ENCODE results near the gene TSC2.

Gene TSC2

DNA sequence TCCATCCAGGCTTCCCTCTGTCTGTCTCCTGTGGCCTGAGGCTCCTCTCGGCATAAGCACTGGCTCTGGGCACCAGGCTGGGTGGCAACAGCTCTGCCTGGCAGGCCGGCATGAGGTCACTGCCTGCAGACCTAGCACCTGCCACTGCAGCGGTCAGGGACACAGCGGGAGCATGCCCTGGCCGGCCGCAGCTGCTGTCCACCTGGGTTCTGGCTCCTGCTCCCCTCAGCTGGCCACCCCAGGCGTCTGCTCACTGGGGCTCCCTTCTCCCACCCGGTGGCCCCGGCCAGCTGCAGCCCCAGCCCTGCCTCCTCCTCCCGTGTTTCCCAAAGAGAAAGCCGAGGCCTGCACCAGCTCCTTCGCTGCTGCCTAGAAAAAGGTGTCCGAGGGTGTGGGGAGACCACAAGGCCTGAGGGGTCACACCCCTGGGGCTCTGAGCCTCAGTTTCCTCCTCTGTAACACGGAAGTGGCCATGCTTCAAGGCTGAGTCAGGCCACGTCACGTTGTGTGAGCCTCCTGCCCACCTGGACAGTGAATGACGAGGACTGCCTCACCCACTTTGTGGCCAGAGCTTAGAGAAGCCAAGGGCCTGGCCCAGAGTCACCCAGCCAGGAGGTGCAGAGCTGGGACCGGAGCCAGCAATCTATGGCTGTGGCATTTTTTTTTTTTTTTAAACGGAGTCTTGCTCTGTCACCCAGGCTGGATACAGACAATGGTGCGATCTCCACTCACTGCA is 6.8 kb upstream of the TSC2 start:
- intact Hi-C loops (cut with DNase I): no loop called here

DNA sequence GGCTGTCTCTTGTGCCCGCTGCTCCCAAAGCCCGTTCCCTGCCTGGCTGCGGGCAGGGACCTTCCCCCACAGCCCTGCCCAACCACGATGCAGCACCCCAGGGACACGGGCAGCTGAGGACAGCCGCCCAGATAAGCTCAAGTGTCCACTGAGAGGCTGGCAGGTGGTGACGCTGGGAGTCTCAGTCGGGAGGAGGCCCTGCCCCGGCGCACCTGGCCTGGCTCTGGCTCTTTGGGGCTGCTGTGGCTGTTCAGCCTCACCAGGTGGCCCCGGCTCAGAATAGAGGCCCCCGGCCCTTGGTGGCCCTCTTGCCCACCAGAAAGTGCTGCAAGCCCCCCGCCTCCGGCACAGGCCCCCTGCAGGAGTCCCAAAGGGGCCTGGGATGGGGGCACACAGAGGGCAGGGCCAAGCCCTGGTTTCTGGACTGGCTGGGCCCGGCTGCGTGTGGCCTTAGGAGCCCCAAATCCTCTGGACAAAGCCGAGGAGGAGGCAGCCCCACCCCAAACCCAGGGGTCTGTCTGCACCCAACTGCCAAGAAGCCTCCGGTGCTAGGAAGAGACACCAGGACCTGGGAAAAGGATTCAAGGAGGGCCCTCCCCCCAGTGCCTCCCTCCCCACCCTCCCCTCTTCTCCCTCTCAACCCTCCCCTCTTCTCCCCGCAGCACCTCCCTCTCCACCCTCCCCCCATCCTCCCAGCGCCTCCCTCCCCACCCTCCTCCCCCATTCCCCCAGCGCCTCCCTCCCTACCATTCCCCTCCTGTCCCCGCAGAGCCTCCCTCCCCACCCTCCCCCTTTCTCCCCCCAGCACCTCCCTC is 5.4 kb upstream of the TSC2 start:
- intact Hi-C loops (cut with DNase I): no loop called here
- DNase-seq: no peak

More for the DNA sequence above, 6.8 kb upstream of the TSC2 start:
- DNase-seq: peak in 2 of 10 donors; percentile 68 to 84

GRCh38 chr16:2042986-2043666 is 4.7 kb upstream of the TSC2 start:
- DNase-seq: no peak
- intact Hi-C loops (cut with DNase I): no loop called here

DNA sequence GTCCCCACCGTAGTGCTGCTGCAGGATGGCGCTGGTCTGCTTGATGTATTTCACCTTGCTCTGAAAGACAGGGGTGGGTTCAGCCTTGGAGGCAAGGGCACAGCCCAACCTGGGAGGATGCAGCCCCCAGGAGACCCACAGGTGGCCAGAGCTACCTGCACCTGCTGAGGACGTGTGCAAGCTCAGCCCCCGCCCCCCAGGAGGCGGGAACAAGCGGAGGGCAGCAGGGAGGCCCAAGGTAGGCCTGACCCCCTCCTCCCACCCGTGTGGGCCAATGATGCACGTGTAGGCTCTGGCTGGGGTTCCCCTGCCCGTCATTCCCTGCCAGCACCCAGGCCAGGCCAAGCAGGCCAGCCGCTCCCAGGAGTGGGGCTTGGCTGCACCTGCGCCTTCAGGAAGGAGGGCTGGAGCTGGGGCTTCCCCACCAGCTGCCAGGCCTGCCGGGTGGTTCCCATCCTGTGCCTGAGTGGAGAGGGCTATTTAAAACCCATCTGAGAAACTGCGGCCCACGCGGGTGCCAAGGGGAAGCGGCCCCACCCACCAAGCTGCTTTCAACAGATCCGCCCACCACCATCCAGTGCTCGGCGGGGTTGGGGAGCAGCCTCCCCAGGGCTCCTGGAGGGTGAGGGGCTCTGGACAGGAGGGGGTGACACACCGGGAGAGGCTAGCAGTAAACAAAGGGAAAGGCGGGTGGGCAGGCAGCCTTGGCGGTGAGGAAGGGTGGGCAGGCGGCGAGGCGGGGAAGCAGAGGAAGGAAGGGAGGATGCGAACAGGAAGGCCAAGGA is 3.9 kb upstream of the TSC2 start:
- DNase-seq: peak in 8 of 10 donors; percentile 46 to 95 (median 76)

DNA sequence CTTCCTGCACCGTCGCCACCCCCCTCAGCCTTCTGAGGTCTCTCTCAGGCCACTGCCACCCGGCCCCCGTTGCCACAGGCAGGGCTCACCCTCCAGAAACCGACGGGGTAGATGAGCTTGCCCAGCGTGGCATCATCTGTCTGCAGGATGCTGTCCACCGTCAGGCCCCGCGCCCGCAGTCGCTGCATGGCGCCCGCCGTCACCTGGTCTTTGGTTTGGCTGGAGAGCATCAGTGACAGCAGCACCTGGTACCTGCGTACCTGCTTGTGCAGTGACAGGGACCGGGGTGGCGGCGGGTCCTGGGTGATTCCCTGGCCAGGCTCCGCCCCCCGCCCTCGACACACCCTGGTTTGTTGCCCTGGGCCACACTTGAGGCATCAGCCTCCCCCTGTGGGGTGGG is 3.2 kb upstream of the TSC2 start:
- DNase-seq: no peak
- intact Hi-C loops (cut with DNase I): no loop called here

More for the DNA sequence above, 3.9 kb upstream of the TSC2 start:
- intact Hi-C loops (cut with DNase I): no loop called here

- no peak for DNase-seq
- intact Hi-C loops (cut with DNase I): no loop called here
These were observed 1.6 kb upstream of the TSC2 start for GRCh38 chr16:2045965-2046892.

DNA sequence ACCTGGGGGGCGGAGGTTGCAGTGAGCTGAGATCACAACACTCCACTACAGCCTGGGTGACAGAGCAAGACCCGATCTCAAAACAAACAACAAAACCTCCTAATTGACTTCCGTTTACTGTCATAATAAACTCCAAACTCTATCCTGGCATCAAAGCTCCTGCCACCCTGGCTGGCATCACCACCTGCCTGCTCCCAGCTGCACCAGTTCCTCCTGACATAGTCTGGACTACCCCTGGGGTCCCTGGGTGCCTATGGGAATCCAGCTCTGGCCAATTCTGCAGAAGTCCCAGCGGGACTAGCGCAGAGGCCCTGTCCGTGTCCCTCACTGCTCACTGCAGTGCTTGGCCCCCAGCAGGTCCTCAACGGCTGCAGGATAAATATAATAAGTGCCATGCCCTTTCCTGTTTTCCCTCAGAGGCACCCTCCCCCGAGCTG is 874 bp upstream of the TSC2 start:
- intact Hi-C loops (cut with DNase I): no loop called here
- DNase-seq: no peak

GRCh38 chr16:2048116-2048543 is 345 bp downstream of the TSC2 start:
- intact Hi-C loops (cut with DNase I): no loop called here
- DNase-seq: peak in 1 of 10 donors; percentile 89

DNA sequence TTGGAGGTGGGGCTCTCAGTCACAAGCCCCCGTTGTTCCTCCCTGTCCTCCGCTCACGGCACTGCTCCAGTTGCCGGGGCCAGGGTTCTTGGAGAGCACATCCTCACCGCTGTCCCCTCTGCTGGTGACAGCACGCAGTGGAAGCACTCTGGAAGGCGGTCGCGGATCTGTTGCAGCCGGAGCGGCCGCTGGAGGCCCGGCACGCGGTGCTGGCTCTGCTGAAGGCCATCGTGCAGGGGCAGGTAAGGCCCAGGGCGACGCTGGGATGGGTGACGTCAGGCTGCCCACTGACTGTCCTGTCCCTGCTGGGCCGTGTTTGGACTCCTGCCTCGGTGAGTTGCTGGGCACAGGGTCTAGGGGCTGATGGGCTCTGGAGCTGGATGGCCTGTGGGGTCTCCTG is 5.4 kb downstream of the TSC2 start:
- intact Hi-C loops (cut with DNase I): no loop called here
- no peak for DNase-seq

GRCh38 chr16:2053897-2054296 is 6.1 kb downstream of the TSC2 start:
- DNase-seq: no peak
- intact Hi-C loops (cut with DNase I): no loop called here

DNA sequence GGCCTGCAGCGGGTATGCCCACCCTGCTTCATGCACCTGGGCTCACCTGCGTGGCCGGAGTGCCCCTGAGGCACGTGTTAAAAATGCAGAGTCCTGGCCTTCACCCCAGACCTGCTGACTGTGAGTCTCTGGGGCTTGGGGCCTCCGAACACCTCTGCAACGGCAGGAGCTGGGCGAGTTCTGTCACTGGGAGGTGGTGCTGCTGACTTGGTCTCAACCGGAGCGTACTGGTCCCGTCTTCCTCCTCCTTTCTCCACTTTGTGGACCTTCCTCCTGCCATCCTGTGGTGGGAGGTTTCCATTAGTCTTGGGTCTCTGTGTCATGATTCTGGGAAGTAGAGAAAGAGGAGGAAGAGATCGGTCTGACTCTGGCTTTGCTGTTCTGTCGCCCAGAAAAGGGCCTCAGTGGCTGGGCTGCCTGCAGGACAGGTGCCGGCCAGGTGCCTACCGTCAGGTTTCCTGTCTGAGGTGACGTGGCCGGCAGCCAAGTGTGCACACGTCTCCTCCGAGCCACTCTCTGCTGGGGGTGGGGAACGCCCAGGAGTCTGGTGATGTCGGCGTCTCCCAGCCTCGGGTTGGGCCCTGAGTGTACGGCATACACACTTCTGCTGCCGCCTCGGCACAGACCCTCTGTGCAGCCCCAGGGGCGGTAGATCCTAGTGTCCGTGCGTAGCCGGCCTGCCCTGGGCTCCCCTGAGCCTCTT is 6.9 kb downstream of the TSC2 start:
- no peak for DNase-seq

GRCh38 chr16:2056077-2056476 is 8.3 kb downstream of the TSC2 start:
- peak in 2 of 10 donors; percentile 25 to 54 for DNase-seq
- intact Hi-C loops (cut with DNase I): loop anchor here (1.0 kb wide), 1 partner anchor 33 kb away; no protein-coding TSS in a partner anchor

More for the DNA sequence above, 6.9 kb downstream of the TSC2 start:
- intact Hi-C loops (cut with DNase I): no loop called here

DNA sequence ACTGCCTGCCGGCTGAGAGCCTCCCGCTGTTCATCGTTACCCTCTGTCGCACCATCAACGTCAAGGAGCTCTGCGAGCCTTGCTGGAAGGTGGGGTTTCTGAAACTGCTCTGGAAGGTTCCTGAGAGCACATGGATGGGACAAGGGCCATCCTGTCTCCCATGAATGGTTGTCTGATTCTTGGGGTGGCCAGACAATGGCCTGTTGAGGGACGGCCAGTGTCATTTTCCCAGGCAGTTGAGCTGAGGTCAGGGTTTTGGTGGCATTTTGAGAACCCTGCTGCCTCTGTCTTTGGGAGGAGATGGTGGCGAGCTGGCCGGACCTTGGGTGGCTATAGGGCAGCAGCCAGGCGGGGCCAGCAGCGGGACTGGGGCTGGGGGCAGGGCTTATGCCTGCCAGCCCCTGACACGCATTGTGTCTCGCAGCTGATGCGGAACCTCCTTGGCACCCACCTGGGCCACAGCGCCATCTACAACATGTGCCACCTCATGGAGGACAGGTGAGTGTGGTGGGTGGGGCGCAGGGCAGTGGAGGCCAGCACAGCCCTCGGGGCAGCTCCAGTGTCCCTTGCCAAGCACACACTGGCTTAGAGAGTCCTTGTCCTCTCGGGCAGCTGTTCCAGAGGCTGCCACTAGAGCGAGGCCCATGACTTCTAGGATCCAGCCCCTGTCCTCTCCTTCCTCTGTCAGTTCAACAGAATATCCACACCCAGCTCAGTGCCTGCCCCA is 9.1 kb downstream of the TSC2 start:
- intact Hi-C loops (cut with DNase I): loop anchor here (1.0 kb wide), 1 partner anchor 34 kb away; no protein-coding TSS in a partner anchor
- peak in 3 of 10 donors; percentile 14 to 62 (median 42) for DNase-seq

GRCh38 chr16:2057438-2057837 is 9.7 kb downstream of the TSC2 start:
- no peak for DNase-seq
- intact Hi-C loops (cut with DNase I): no loop called here

GRCh38 chr16:2058420-2058819 is 10.6 kb downstream of the TSC2 start:
- intact Hi-C loops (cut with DNase I): no loop called here

GRCh38 chr16:2058872-2059271 is 11.1 kb downstream of the TSC2 start:
- no peak for DNase-seq
- intact Hi-C loops (cut with DNase I): no loop called here

More at GRCh38 chr16:2058420-2058819, 10.6 kb downstream of the TSC2 start:
- no peak for DNase-seq

GRCh38 chr16:2060346-2060745 is 12.6 kb downstream of the TSC2 start:
- intact Hi-C loops (cut with DNase I): no loop called here
- DNase-seq: no peak

DNA sequence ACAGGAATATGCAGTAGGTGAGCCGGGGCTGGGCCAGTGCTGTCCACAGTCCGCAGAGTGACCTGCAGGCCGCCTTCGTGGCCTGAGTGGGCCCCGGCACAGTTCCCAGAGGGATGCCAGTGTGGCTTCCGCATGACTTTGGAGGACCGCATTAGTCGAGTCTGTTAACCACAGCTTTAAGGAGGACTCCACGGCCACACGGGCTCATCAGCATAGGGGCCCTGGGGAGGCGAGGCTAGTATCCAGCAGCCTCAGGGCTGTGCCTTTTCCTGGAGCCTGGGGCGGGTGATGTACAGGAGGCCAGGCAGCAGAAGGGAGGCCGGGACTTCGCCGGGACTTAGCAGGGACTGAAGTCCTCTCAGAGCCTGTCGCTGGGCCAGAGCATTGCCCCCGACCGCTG is 13.2 kb downstream of the TSC2 start:
- intact Hi-C loops (cut with DNase I): no loop called here
- no peak for DNase-seq

All from posterior cingulate gyrus (tissue), 11 donors.